B cell (primary cell): ENCODE data around the gene PSMC5. TPM values are rescaled to one million over a fixed set of nuclear protein-coding genes. Genes with fewer than 3 reads are reported as not detected.

Experiments
- ATAC-seq: fragments of 200-7000 bp; cut with Tn5 transposase; one replicate; pipeline ENCODE4 v1.10.0; 2021; ENCODE audit warnings: low read depth, mild to moderate bottlenecking, moderate number of reproducible peaks, moderate library complexity
- CTCF ChIA-PET: fragments of 350-600 bp; sonication (Branson Sonifier 250); formaldehyde crosslinking; loops from one replicate; lab custom pipeline; 2021; ENCODE audit warnings: antibody characterized with exemption, inconsistent platforms; lab: Charles Lee
- POLR2A ChIA-PET: fragments of 350-600 bp; sonication (Branson Sonifier 250); formaldehyde crosslinking; loops from one replicate; lab custom pipeline; 2021; ENCODE audit warnings: antibody characterized with exemption; lab: Charles Lee
- DNase-seq: peaks from one replicate; pipeline ENCODE4 v3.0.0; 2013
- H2AFZ ChIP-seq: 2 replicates; pipeline ENCODE4 v1.6.1; 2012; ENCODE audit warnings: mild to moderate bottlenecking, low read depth, low read length; ENCODE audit not compliant: insufficient read depth, poor library complexity, severe bottlenecking
- H3K27ac ChIP-seq, 2 donors: 1 replicate in 1 of 2; 2 replicates in 1 of 2; pipeline ENCODE4 v1.5.1; 2012 to 2013; ENCODE audit warnings: low read length in 2 of 2, mild to moderate bottlenecking in 2 of 2, moderate library complexity in 1 of 2
- H3K27me3 ChIP-seq, 4 experiments: fragments of 200-600 bp in 1 of 4; sonication (generic) in 1 of 4; replicated peaks in 1 of 4; 1 replicate in 2 of 4; 2 replicates in 2 of 4; pipeline versions ENCODE4 v1.6.1 to v1.7.0; 2013 to 2016; ENCODE audit warnings: low read length in 3 of 4, mild to moderate bottlenecking in 2 of 4, mixed read lengths in 1 of 4, moderate library complexity in 1 of 4; ENCODE audit not compliant: insufficient read depth in 4 of 4, control insufficient read depth in 3 of 4; ENCODE audit errors: control extremely low read depth in 1 of 4
- H3K36me3 ChIP-seq, 2 experiments: replicated peaks in 1 of 2; 1 replicate in 1 of 2; 2 replicates in 1 of 2; pipeline versions ENCODE4 v1.6.1 to v1.7.1; 2013; ENCODE audit warnings: low read length in 1 of 2; ENCODE audit not compliant: insufficient read depth in 2 of 2, control insufficient read depth in 1 of 2; ENCODE audit errors: control extremely low read depth in 1 of 2, extremely low read depth in 1 of 2
- H3K4me1 ChIP-seq, 2 donors: fragments of 200-600 bp in 1 of 2; sonication (generic) in 1 of 2; 1 replicate in 1 of 2; 2 replicates in 1 of 2; pipeline versions ENCODE4 v1.5.1 to v1.6.1; 2013 to 2017; ENCODE audit warnings: low read length in 2 of 2; ENCODE audit not compliant: control insufficient read depth in 2 of 2, insufficient read depth in 2 of 2
- H3K4me2 ChIP-seq: replicated peaks from 2 replicates; pipeline ENCODE3; 2012; ENCODE audit warnings: mild to moderate bottlenecking, low read depth, low read length; ENCODE audit not compliant: poor library complexity, severe bottlenecking
- H3K4me3 ChIP-seq, 5 experiments: fragments of 200-600 bp in 1 of 5; sonication (generic) in 1 of 5; 1 replicate in 3 of 5; 2 replicates in 2 of 5; pipeline versions ENCODE4 v1.5.1 to v1.7.0; 2011 to 2016; ENCODE audit warnings: low read length in 4 of 5, mild to moderate bottlenecking in 4 of 5, low read depth in 2 of 5, control low read depth in 1 of 5, moderate library complexity in 1 of 5; ENCODE audit not compliant: insufficient read depth in 1 of 5; ENCODE audit errors: control extremely low read depth in 1 of 5, extremely low read depth in 1 of 5
- H3K79me2 ChIP-seq: fragments of 200-600 bp; sonication (generic); one replicate; pipeline ENCODE4 v1.6.0; 2016; ENCODE audit warnings: low read length; ENCODE audit not compliant: control insufficient read depth, insufficient read depth
- H3K9ac ChIP-seq: fragments of 200-600 bp; sonication (generic); 2 replicates; pipeline ENCODE4 v1.6.1; 2017; ENCODE audit warnings: mild to moderate bottlenecking, low read length, moderate library complexity
- H3K9me3 ChIP-seq, 3 donors: one replicate each; pipeline versions ENCODE4 v1.6.1 to v1.7.1; 2013; ENCODE audit warnings: low read length in 2 of 3; ENCODE audit not compliant: control insufficient read depth in 2 of 3, insufficient read depth in 1 of 3; ENCODE audit errors: control extremely low read depth in 1 of 3
- H4K20me1 ChIP-seq: 2 replicates; pipeline ENCODE4 v1.6.0; 2012; ENCODE audit warnings: mild to moderate bottlenecking, low read length; ENCODE audit not compliant: insufficient read depth, control insufficient read depth, poor library complexity, severe bottlenecking
- H3K27ac Mint-ChIP-seq: one replicate; pipeline ENCODE4 v1.8.0; 2021; ENCODE audit warnings: mixed read lengths
- H3K27me3 Mint-ChIP-seq: one replicate; pipeline ENCODE4 v1.8.0; 2021; ENCODE audit warnings: mixed read lengths
- H3K4me1 Mint-ChIP-seq: one replicate; pipeline ENCODE4 v1.8.0; 2021; ENCODE audit warnings: mixed read lengths
- H3K4me3 Mint-ChIP-seq: one replicate; pipeline ENCODE4 v1.8.0; 2021; ENCODE audit warnings: mixed read lengths
- H3K9me3 Mint-ChIP-seq: one replicate; pipeline ENCODE4 v1.8.0; 2022; ENCODE audit warnings: mixed read lengths; ENCODE audit not compliant: insufficient read depth
- CTCF ChIP-seq: fragments of 200-600 bp; IDR thresholded peaks from one replicate; pipeline ENCODE4 v1.8.0; 2022; ENCODE audit warnings: antibody characterized with exemption, mild to moderate bottlenecking
- EZH2 ChIP-seq: IDR thresholded peaks from 2 replicates; pipeline ENCODE4 v1.6.1; 2012; ENCODE audit warnings: borderline replicate concordance, low read depth, mild to moderate bottlenecking, moderate library complexity, low read length; ENCODE audit not compliant: insufficient read depth, poor library complexity, severe bottlenecking
- WGBS: methylation state at CpG from one replicate; pipeline ENCODE4 v1.1.5; 2013; ENCODE audit warnings: missing lambda C conversion rate; ENCODE audit not compliant: insufficient coverage; 5-methylcytosine and 5-hydroxymethylcytosine counted together
- intact Hi-C: fragments of 100-400 bp; cut with micrococcal nuclease; formaldehyde crosslinking; loops from one replicate; pipeline ENCODE4 v1.10.0; 2022
- polyA plus RNA-seq: library from polyadenylated mRNA; depleted of rRNA; stranded (reverse); fragments of >200 nt; gene quantifications from 2 replicates; pipeline ENCODE4 v1.2.3, GENCODE V29; 2012
- total RNA-seq, 2 donors: library from RNA; stranded (reverse); fragments of 120-200 nt in 1 of 2; gene quantifications; 1 replicate in 1 of 2; 2 replicates in 1 of 2; pipeline versions ENCODE4 v1.2.3 to v1.2.4, GENCODE V29; 2013 to 2022

The PSMC5 gene
- total and polyA plus RNA-seq, 2 donors (not counting 1 experiment from before 2014, with no cell fraction given): 87.1 to 104 TPM

GRCh38 chr17:63819131-63819530 is 8.1 kb upstream of the PSMC5 start:
- no peaks in the 10 kb centered on the region for H4K20me1 ChIP-seq
- H2AFZ ChIP-seq: no peak overlapping the region
- ATAC-seq (no peak), DNase-seq (no peak)
- H3K9me3 Mint-ChIP-seq: no peaks in the 10 kb centered on the region
- ChIA-PET CTCF (interaction anchor here (1.0 kb wide), 1 partner anchor 10 kb away, joined by 3 read pairs; no protein-coding TSS in a partner anchor), POLR2A (no interaction called here)
- H3K4me1 Mint-ChIP-seq: peaks cover 31% of the 10 kb centered on the region
- no peak overlapping the region for H3K27ac Mint-ChIP-seq
- H3K4me3 ChIP-seq: no peak overlapping the region
- no peak overlapping the region for H3K4me2 ChIP-seq
- TF ChIP-seq EZH2 (no peak), CTCF (no peak)
- 88% methylated on average over 4 of the region's 6 CpGs for WGBS
- intact Hi-C loops: no loop called here
- H3K27me3 ChIP-seq: no peaks in the 10 kb centered on the region
- H3K4me1 ChIP-seq: peaks cover 16 to 25% of the 10 kb centered on the region in 2 donors
- peaks cover 3% of the 10 kb centered on the region for H3K79me2 ChIP-seq
- H3K9me3 ChIP-seq: no peaks in the 10 kb centered on the region
- peak overlapping the region in 1 of 2 donors; percentile 37 for H3K27ac ChIP-seq
- no peaks in the 10 kb centered on the region for H3K27me3 Mint-ChIP-seq
- no peak overlapping the region for H3K4me3 Mint-ChIP-seq
- peaks cover 9 to 95% of the 10 kb centered on the region in 2 experiments for H3K36me3 ChIP-seq
- H3K9ac ChIP-seq: no peak overlapping the region

- Mint-ChIP-seq H3K4me3 (no peak overlapping the region), H3K4me1 (peaks cover 32% of the 10 kb centered on the region), H3K9me3 (no peaks in the 10 kb centered on the region), H3K27me3 (no peaks in the 10 kb centered on the region), H3K27ac (peak overlapping the region; percentile 71)
- Histone ChIP-seq H3K9ac (no peak overlapping the region), H3K9me3 (no peaks in the 10 kb centered on the region), H3K79me2 (peaks cover 10% of the 10 kb centered on the region), H3K4me3 (no peak overlapping the region), H3K27me3 (no peaks in the 10 kb centered on the region), H4K20me1 (no peaks in the 10 kb centered on the region), H3K4me2 (peak overlapping the region; percentile 14), H3K36me3 (peaks cover 9 to 96% of the 10 kb centered on the region in 2 experiments), H3K27ac (peak overlapping the region in 1 of 2 donors; percentile 37), H3K4me1 (peaks cover 18 to 29% of the 10 kb centered on the region in 2 donors), H2AFZ (no peak overlapping the region)
- ATAC-seq (no peak), DNase-seq (no peak)
- POLR2A ChIA-PET: interaction anchor here (0.6 kb wide), 1 partner anchor 1013 kb away, joined by 3 read pairs; no protein-coding TSS in a partner anchor
- TF ChIP-seq EZH2 (no peak), CTCF (no peak)
- CTCF ChIA-PET: no interaction called here
- intact Hi-C loops: no loop called here
- WGBS: 73% methylated on average over 11 of the region's 21 CpGs
Measured at GRCh38 chr17:63819585-63820537, 7.4 kb upstream of the PSMC5 start.
